DMS53 treated with DMSO at 0.1 percent for 48 hours (cell line): Measurements from ENCODE around the gene DGKI.
"Not testable (repeated sequence)": the region's sequence is repeated elsewhere in the genome, so short reads cannot be mapped to it uniquely, and the experiment has no call there.

Source experiments
- DNase-seq: peaks from one replicate; lab custom pipeline; 2025; ENCODE audit not compliant: unreplicated experiment; lab: John Stamatoyannopoulos, UW

The DGKI gene

GRCh38 chr7:137747359-137748031, 99.3 kb downstream of the DGKI start:
- no peak for DNase-seq

DNA sequence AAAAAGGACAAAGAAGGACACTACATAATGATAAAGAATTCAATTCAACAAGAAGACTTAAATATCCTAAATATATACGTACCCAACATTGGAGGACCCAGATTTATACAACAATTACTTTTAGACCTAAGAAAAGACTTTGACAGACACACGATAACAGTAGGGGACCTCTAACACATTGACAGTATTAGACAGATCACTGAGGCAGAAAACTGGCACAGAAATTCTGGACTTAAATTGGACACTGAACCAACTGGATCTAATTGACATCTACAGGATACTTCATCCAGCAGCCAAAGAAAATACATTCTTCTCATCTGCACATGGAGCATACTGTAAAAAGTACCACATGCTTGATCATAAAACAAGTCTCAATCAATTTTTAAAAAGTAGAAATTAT, 103.8 kb downstream of the DGKI start:
- no peak for DNase-seq

GRCh38 chr7:137742051-137742450, 104.7 kb downstream of the DGKI start:
- no peak for DNase-seq

DNA sequence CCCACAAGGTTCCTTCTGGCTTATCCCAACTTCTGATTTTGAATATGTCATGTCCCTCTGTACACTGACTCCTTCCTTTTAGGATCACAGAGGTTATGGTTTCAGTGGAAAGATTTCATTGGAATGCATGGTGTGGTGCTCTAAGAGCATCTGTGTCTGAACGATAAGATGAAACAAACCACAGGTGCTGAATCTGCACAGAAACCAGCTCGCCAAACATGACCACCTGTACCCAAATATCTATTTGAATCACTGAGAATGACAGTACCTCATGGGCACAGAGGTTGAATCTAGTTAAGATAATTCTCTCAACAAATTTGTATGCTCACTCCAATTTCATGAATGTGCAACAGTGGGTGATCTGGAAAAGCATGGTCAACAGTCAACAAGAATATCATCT, 105.3 kb downstream of the DGKI start:
- DNase-seq: no peak

GRCh38 chr7:137734221-137734620, 112.6 kb downstream of the DGKI start:
- DNase-seq: no peak

- DNase-seq: no peak
Measured at GRCh38 chr7:137732168-137732567, 114.6 kb downstream of the DGKI start.

- DNase-seq: no peak
Measured at GRCh38 chr7:137731436-137731835, 115.3 kb downstream of the DGKI start.

- no peak for DNase-seq
Measured at GRCh38 chr7:137728426-137728825, 118.3 kb downstream of the DGKI start.

DNA sequence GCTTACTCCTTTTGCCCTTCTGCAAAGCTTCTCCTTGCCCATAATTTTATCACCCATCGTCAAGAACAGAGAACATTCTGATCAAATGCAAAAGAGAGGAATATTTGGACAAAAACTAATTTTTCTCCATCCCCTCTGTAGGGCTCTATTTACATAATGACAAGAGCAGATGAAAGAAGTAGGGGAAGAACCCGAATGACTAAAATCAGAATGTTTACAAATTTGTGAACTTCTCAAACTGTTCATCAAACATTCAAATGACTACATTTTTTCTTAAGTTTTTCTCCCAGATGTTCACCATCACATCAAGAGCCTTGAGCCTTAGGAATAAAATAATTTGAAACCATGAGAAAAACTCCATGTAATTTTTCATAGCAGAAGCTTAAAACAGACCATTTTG, 119.4 kb downstream of the DGKI start:
- DNase-seq: no peak

DNA sequence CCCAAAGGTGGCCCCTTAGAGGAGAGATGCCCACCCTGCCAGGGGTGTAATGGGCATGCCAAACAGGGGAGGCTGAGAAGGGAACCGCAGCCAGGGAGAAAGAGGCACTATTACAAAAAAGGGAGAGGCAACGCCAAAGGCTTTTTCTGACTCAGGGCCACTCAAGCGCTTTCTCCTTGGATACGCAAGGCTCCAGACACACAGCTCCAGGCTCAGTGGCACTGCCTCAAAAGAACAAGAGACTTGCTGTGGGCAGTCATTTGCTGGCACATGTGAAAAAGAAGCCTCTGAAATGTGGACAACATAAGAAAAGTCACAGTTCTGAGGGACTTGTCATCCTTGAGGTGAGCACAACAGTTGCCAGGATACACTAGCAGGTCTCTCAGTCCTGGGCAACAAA, 128.4 kb downstream of the DGKI start:
- no peak for DNase-seq

DNA sequence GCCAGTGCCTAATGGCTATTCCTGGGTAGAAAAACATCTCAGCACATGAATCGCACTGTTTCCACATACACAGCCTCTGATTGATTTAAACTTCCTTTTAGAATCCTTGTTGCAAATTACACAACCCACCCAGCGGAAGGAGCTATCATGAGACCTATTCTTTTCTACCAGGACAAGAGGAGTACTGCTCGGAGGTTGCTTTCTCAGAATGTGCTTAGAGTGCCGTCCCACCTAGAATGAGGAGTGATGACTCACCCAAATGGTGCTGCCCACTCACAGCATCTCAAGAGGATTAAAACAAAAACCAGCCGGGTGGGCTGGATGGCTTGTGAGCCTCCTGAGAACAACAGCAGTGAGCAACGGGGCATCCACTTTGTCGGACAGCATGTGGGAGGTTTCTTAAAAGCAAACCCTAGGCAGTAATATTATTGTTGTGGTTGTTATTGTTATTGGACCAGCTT, 128.9 kb downstream of the DGKI start:
- no peak for DNase-seq

- DNase-seq: no peak
Measured at GRCh38 chr7:137717045-137717444, 129.7 kb downstream of the DGKI start.

DNA sequence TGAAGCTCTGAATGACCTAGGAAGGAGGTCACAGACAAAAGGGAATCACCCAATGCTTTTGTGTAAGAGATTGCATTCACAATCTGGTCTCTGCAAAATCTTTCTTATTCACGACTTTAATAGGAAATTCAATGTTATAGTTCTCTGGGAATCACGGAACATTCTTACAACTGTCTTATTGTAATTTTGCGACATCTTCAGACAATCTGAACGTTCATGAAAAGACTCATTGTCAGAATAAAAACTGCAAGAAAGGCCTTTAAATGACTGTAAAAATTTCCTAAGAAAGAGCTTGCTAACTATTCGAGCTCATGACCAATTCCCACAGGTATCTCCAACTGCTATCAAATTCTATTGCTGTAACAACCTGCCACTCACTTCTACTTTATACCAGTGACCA, 130.7 kb downstream of the DGKI start:
- DNase-seq: no peak

- no peak for DNase-seq
Measured at GRCh38 chr7:137715533-137715932, 131.2 kb downstream of the DGKI start.

GRCh38 chr7:137715121-137715520, 131.7 kb downstream of the DGKI start:
- no peak for DNase-seq

GRCh38 chr7:137706330-137706729, 140.4 kb downstream of the DGKI start:
- not testable (repeated sequence) for DNase-seq

GRCh38 chr7:137704723-137705122, 142.1 kb downstream of the DGKI start:
- DNase-seq: no peak

GRCh38 chr7:137703291-137704010, 143.3 kb downstream of the DGKI start:
- DNase-seq: no peak

DNA sequence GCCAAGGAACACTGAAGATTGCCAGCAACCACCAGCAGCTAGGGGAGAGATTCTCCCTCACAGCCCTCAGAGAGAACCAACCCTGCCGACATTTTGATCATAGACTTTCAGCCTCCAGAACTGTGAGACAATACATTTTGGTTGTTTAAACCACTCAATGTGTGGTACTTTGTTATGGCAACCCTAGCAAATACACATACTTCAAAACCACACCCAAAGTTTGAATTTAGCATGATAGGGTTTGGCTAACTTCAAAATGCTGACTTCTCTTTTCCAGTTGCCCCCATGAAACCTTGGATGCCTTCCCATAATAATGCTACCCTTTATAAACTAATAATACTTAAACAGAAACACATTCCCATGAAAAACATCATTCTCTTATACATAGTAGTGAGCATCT, 149.8 kb downstream of the DGKI start:
- no peak for DNase-seq

GRCh38 chr7:137696376-137696775, 150.4 kb downstream of the DGKI start:
- DNase-seq: no peak

- DNase-seq: peak; percentile 84
Measured at GRCh38 chr7:137695942-137696341, 150.8 kb downstream of the DGKI start.

- no peak for DNase-seq
Measured at GRCh38 chr7:137695494-137695893, 151.3 kb downstream of the DGKI start.

DNA sequence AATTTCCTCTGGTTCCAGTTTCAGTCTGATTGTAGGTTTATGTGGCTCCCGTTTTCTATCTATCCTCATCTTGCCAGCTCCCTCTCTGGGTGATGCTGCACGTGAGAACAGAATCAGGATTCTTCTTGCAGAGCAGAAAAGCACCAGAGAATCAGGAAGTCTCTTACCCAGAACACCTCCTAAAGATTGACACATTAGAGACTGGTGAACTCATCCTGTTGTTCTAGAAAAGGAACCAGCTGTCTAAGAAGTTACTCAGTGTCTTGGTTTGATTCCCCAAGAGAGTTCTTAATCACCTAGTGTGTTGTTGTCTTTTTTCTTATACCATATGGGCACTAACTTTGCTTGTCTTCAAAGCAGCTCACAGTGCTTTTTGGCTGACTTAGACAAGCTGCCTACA, 152.4 kb downstream of the DGKI start:
- DNase-seq: no peak
